ENCODE measurements around the gene TAF1B. TPM values are rescaled to one million over a fixed set of nuclear protein-coding genes. Genes with fewer than 3 reads are reported as not detected.

The TAF1B gene
- polyA plus RNA-seq, 12 donors, result 9.8 to 22.9 (median 13.4) TPM; not detected in 1

DNA sequence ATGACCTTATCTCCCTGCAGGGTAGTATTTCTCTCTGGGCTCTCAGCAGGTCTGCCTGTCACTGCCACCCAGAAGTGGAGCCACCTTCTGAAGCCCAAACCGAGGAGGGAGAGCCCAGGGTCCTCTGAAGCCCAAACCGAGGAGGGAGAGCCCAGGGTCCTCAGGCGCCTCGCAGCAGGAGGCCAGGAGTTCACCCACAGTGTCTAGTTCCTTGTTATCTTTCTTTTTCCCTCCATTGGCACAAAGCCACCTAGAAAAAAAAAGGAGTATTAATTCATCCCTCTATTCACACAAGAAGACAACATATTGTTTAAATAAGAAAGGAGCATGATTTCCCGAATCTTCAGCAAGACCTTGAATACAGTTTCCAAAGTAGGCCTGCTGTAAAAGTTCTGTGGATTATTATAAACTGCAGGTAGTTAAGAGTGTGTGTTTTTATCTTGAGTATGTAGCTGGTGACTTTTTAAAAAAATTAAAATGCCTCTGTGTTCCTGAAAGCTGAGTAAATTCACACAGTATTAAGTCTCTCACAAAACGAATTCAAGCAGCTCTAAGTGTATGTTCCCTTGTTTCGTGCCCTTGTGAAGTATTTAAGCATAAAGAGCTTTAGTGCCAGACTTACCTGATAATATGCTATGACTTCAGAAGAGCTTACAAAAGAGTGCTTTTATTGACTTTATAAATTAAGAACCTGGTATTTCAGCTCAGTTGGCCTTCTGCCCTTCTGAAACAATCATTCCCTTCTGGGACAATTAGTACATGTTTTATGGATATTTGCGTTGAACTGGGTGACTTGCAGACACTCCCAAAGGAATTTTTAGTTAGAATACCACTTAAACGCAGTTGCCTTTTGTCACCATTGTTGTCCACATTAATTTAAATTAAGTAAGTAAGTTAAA is 96.6 kb downstream of the TAF1B start:
- DNase-seq, result no peak

DNA sequence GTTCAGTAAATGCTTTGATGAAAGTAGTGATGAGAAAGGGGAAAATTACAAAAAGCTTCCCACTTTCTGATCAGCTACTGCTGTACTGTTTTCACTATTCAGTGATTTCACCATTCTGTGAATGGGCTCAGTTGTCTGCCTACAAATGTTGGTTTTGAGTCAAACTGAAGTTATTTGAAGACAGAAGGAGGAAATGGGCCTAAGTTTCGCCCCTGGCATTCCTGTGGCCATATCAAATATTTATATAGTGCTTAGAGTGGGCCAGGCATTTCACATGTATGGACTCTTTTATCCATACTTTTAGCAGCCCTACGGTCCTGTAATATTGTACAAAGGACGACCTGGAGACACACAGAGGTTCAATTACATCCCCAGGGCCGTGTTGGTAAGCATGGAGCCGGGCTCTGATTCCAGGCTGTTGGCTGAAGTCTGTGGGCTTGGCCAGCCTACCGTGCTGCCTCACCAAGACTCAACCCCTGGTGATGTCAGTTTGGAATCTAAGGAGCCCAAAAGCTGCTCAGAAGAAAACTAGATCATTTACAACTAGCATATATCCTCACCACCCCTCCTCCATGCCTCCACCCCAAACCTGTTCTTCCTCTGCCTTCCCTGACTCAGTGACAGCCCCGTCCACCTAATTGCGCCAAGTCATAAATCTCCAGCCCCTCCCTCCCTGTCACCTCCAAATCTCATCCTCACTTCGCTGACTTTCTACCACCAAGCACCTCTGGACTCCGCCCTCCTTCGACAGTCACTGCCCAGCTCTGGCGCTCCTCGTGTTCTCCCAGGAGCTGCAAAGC is 98.1 kb downstream of the TAF1B start:
- no peak for DNase-seq

DNA sequence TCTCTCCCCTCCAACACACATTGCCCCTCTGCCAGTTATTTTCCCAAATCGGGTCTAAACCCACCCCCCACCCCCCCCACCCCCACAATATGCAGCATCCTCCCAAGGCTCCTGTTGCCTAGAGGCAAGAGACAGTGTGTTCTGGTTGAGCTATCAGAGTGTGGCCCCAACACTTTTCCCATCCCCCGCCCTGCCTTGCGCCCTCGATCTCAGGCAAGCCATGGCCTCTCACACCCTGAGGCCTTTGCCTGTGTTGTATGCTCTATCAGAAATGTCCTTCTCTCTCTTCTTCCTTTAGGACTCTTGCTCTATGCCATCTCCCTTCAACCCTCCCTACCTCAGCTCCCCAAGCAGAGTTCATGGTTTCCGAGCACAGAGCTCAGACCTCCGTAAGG is 98.7 kb downstream of the TAF1B start:
- DNase-seq, result no peak

DNA sequence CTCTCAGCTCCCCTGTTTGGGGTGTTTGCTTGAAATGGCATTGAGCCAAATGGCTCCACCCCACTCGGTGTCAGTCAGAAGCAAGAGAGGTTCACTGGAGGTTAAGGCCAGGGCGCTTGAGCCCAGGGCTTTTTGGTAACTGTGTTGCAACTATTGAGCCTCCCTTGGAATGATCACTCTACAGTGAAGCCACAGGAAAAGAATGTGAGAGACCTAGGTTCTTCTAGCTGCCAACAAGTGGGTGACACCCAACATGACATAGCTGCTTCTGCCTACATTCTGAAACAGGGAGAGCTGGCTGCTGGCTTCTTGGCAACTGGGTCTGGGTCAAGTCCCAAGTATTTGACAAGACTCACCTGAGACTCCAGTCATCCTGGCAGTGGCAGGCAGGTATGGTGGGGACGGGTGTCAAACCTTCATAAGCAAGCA is 101.1 kb downstream of the TAF1B start:
- no peak for DNase-seq

DNA sequence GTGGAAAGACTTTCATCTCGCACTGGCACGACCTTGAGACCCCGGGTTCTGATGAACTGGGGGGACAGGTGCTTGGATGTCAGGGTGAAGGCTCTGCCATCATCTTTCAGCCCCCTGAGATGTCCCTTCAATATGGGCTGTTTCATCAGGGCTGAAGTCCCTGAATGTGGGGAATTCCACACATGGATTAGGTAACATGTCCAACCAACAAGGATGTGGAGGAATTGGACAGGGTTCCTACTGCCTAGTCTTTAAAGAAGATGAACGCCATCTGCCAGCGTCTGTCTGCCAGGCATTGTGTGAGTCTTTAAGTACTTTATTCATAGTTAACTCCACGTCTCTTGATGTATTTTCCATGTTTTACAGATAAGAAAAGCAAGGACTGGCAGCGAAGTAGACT is 102.3 kb downstream of the TAF1B start:
- no peak for DNase-seq

DNA sequence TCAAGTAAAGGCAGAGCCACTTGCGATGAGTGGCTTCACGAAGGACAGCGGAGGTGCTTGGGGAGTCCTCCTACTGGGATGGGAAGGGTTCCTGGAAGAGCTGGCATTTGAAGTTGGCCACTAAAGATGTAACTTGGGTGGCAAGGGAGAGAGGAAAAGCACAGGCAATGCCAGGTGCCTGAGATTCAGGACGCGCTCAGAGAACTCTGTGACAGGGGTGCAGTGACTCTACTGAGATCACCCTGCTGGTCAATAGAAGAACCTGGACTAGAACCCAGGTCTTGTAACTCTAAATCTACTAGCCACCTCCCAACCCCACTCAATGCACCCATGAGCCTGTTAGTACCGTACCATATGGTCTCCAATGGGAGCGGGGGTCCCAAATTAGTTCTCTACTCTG is 102.8 kb downstream of the TAF1B start:
- DNase-seq, result no peak

DNA sequence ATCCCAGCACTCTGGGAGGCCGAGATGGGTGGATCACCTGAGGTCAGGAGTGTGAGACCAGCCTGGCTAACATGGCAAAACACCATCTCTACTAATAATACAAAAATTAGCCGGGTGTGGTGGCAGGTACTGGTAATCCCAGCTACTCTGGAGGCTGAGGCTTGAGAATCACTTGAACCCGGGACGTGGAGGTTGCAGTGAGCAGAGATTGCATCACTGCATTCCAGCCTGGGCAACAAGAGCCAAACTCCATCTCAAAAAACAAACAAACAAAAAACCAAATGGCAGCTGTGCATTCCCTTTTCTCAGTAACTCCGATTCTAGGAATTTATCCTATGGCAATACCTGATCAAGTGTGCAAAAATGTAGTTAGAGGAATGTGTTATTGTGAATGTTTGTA is 103.5 kb downstream of the TAF1B start:
- no peak for DNase-seq

DNA sequence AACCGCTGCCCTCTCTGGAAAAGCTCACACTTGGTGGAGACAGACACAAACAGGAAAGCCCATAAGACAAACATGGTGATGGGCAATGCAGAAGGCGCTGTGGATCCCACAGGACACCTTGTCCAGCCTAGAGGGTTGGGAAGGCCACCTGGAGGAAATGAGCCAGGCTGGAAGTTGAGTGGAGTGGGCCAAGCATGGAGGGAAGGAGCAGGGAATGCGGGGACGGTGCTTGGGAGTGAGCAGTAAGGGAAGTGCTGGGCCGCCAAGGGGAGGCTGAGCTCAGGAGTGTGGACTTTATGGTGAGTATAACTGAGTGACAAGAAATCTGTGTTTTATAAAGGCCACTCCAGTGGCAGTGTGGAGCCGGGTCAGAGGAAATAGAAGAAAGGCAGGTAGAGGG is 105.4 kb downstream of the TAF1B start:
- no peak for DNase-seq

DNA sequence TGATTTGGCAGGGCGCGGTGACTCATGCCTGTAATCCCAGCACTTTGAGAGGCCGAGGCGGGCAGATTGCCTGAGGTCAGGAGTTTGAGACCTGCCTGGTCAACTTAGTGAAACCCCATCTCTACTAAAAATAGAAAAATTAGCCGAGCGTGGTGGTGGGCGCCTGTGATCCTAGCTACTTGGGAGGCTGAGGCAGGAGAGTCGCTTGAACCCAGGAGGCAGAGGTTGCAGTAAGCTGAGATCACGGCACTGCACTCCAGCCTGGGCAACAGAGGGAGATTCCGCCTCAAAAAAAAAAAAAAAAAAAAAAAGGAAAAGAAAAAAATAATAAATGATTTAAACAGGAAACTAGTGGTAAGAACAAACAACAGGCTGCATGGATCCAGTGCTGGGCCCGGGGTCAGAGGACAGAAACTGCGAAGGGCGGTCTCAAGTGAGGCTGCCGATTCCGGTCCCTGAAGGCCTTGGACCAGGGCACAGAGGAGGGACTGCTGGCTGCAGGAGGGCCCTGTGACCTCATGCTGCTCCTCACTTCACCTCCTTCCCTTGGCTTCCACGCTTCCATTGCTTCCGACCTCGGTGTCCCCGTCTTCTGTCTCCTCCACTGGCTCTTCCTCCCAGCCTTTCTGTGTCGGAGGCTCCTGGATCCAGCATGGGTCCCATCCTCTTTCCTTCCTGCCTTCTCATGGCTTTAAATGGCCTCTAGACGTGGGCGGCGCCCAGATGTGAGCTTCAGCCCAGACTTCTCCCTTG is 106.1 kb downstream of the TAF1B start:
- no peak for DNase-seq

DNA sequence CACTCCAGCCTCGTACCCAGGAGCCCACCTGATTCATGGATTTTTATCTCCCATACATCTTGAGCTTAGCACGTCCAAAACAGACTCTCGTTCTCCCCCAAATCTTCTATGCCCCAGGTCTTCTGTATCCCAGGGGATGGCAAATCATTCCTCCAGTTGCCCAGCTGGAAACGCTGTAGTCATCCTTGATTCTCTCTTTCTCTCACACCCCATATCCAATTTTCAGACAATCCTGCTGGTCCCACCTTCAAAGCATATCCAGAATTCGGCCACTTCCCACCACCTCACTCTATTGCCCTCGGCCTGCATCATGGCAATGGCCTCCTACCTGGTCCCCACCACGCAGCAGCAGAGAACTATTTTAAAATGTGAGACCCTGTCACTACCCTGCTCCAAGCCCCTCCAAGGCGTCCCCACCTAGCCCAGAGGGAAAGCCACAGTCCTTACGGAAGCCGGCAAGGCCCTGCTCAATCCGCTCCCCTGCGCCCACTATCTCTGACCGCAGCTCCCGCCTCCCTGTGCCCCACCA is 106.8 kb downstream of the TAF1B start:
- no peak for DNase-seq

DNA sequence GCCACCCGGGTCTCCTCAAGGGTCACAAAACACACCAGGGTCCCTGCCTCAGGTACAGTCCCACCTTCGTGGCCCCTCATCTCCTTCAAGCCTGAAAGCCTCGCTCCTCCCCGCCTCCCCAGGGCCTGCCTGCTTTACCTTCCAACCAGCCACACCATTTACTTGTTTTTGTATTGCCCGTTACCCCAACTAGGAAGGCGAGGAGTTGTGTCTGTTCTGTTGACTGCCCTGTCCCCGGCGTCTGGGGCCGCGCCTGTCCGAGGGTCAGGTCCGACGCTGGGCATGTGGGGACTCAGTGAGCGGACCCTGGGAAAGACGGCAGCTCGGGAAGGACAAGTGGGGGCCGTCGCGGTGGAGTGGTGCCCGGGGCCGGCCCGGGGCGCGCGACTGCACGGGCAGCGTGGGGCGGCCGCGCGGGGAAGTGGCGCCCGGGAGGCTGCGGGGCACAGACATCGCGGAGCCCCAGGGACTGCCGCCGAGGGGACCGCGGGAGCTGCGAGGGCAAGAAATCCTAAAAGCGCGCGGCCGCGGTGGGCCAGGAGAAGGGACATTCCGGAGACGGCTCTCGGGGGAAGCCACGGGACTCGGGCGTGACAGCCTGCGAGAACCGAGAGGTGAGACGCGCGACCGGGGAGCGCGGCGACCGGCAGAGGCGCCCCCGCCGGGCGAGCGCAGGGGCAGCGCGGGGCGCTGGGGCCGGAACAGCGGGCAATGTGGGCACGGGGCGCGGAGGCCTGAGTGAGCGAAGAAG is 107.4 kb downstream of the TAF1B start:
- peak; percentile 21 for DNase-seq

DNA sequence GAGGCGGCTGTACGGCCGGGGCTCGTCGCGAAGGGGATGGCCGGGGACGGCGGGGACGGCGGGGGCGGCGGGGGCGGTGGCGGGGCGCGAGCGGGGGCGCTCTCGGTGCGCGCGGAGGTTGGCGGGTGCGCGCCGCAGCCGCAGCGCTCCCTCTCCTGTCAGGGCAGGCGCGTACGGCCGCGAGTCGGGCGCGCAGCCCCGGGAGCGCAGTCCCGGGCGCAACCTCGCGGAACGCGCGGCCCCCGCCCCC is 107.9 kb downstream of the TAF1B start:
- DNase-seq, result no peak

DNA sequence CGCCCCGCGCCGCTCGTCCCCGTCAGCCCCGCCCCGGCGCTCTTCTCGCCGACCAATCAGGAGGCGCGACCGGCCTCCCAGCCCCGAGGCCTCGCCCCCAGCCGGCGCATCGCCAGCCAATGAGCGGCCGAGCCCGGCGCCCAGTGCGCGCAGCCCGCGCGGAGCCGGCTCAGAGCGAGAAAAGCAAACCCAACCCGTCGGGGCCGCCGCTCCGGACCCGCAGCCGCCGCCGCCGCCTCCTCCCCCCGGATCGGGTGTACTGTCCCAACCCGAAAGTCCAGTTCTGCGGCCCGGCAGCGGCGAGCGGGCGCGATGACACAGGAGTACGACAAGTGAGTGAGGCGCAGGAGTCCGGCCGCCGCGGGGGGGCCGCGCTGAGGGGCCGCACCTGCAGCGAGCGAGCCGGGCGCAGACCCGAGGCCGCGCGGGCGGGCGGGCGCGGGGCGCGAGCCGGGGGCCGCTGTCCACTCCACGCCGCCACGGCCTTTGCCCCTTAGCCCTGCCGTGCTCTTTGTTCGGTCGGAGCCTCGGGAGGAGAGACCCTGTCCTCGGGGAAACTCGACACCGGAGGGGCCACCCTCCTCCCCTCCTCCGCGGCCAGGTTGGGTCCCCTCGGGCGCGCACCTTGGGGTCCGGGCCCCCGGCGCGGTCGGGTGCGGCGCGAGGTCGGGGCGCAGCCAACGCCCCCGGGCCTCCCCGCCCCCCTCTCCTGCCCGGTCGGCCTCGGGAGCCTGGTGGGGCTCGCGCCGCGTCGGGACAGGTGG is 108.4 kb downstream of the TAF1B start, which contains the start of gene GRHL1:
Gene GRHL1 (plus strand): TSS at position 172 of the 764 bp plus-strand sequence. CDS start 141 bp downstream, at position 313.
- peak; percentile 92 for DNase-seq

DNA sequence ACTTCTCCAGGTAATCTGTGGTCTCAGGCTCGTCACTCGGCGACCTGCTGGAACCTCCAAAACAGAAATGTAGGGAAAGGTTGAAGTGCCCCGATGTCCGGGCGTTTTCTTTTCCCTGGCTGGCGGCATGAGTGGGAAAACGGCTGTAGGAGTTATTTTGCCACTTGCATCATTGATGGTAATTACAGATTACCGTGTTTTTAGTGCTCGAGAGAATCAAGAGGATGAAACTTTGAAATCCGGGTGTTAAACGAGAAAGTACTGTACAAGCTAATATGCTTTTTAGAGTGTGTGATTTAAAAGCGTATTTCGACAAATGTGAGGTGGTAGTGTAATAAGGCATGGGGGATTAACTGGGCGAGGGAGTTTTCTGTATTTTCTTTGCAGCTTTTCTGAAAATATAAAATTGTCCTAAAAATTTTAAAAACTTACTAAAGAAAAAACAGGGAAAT is 109.0 kb downstream of the TAF1B start:
- no peak for DNase-seq

DNA sequence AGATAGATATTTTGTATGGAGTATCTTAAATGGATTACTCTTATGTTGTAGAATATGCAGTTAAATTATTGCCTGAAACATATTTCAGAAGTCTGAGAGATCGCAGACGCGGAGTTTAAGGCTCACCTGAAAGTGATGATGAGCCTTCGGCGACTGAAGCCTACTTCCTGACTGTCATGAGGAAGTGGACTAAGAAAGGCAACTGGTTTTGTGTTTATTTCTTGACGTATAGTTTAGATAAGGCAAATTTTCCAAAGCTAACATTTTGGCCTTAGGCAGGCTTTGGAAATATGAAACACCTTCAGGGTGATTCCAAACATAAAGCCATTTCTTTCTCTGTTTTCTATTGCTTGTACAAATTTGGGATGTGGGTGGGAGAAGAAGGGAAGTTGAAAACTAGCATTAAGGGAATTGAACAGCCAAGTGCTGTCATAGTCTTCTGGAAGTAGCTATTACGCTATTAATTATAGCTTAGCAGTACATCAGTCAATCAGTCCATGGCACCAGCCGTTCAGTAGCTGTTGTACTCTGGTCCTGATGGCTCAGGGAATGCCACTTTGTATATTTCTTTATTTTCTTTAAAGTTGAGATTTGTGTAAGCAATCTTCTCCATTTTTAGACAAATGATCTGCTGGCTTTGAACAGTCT is 109.7 kb downstream of the TAF1B start:
- DNase-seq, result no peak

DNA sequence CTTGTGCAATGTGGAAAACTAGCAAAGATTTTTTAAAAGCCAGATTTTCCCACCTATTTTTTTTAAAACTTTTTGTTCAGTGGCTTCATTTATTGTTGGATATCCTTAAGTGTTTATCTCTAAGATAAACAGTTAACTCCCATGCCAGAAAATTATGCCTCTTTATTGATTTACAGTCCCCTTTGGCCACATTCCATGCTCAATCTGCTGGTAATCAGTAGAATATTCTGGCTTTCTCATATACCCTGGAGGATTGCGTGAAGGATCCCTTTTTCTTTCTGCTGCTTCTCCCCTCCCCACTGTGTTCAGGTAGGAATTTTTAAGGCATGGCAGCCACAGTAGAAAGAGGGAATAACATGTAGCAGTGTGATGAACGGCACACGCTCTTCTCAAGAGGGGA is 110.9 kb downstream of the TAF1B start:
- DNase-seq, result no peak

DNA sequence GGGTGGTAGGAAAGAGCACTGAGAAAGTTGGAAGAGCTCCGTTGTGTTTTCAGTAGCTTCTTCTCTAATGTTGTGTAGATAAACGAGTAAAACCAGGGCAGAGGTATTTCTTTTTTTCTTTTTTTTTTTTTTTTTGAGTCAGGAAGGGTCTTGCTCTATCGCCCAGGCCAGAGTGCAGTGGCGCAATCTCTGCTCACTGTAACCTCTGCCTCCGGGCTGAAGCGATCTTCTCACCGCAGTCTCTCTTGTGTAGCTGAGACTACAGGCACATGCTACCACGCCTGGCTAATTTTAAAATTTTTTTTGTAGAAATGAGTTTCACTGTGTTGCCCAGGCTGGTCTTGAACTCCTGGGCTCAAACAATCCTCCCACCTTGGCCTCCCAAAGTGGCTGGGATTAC is 114.8 kb downstream of the TAF1B start:
- DNase-seq, result no peak

DNA sequence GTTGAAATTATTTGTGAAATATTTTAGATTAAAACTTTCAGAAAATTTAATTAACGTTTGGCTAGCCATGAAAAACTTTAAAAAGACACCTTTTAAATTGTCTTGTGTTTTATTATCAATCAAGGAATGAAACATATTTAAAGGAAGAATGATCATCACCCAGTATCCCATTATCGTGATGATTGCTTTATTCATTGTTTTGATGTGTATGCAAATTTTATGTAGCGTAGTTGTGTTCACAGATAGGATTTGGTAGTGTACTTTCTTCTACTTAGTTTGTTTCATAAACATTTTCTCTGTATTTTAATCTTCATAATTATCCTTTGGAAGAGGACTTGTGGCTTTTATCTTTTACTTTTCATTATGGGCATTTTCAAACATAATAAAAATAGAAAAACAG is 116.0 kb downstream of the TAF1B start:
- DNase-seq, result no peak

DNA sequence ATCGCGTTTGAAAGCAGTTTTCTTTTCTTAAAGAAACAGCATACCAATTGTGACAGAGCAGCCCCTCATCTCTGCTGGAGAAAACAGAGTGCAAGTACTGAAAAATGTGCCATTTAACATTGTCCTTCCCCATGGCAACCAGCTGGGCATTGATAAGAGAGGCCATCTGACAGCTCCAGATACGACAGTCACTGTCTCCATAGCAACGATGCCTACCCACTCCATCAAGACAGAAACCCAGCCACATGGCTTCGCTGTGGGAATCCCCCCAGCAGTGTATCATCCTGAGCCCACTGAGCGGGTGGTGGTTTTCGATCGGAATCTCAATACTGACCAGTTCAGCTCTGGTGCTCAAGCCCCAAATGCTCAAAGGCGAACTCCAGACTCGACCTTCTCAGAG is 117.7 kb downstream of the TAF1B start:
- DNase-seq, result no peak
